Stomach smooth muscle (tissue), 2 donors: Measurements from ENCODE around the gene RANBP2.

Experiments
- H3K27ac ChIP-seq: one replicate; pipeline ENCODE4 v1.7.0; 2013; ENCODE audit warnings: mild to moderate bottlenecking, low read length, inconsistent platforms
- H3K27me3 ChIP-seq, 2 donors: one replicate each; pipeline ENCODE4 v1.7.0; 2013; ENCODE audit warnings: low read length in 2 of 2; ENCODE audit not compliant: insufficient read depth in 2 of 2, control insufficient read depth in 1 of 2
- H3K36me3 ChIP-seq, 2 donors: one replicate each; pipeline ENCODE4 v1.7.0; 2013; ENCODE audit warnings: low read length in 2 of 2; ENCODE audit not compliant: control insufficient read depth in 2 of 2, insufficient read depth in 2 of 2
- H3K4me1 ChIP-seq: one replicate; pipeline ENCODE4 v1.7.0; 2013; ENCODE audit warnings: low read length; ENCODE audit not compliant: control insufficient read depth, insufficient read depth
- H3K4me3 ChIP-seq, 2 donors: one replicate each; pipeline ENCODE4 v1.7.0; 2013; ENCODE audit warnings: low read length in 2 of 2
- H3K9ac ChIP-seq, 2 donors: one replicate each; pipeline ENCODE4 v1.7.0; 2013; ENCODE audit warnings: low read length in 2 of 2, mild to moderate bottlenecking in 1 of 2
- H3K9me3 ChIP-seq, 2 donors: one replicate each; pipeline ENCODE4 v1.7.0; 2013; ENCODE audit warnings: low read length in 2 of 2; ENCODE audit not compliant: control insufficient read depth in 2 of 2
- donor health status: healthy.
- donor health status: Pancreatic carcinoma.

The RANBP2 gene

DNA sequence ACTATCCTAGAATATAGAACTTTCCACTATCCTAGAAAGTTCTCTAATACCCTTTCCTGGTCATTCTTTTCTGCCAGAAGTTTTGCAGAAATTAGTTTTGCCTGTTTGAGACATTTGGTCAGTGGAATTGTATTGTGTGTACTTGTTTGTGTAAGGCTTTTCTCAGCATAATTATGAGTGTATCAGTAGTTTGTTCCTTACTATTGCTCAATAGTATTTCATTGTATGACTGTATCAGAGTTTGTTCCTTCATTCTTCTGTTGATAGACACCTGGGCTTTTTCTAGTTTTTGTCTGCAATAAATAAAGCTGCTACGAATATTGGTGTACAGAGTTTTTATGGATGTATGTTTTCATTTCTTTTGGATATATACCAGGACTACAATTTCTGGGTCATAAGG, 94.5 kb downstream of the RANBP2 start:
- no peaks in the 10 kb centered on the region for H3K4me1 ChIP-seq
- H3K27me3 ChIP-seq = no peaks in the 10 kb centered on the region
- H3K9me3 ChIP-seq = no peaks in the 10 kb centered on the region
- H3K27ac ChIP-seq = no peak overlapping the region
- peaks cover 2 to 3% of the 10 kb centered on the region in 2 donors for H3K36me3 ChIP-seq
- H3K9ac ChIP-seq = no peak overlapping the region
- no peak overlapping the region for H3K4me3 ChIP-seq

- Histone ChIP-seq H3K36me3 (peaks cover 0 to 2% of the 10 kb centered on the region in 2 donors), H3K9me3 (peaks cover 0 to 7% of the 10 kb centered on the region in 2 donors), H3K27me3 (no peaks in the 10 kb centered on the region), H3K4me1 (no peaks in the 10 kb centered on the region), H3K27ac (no peak overlapping the region), H3K9ac (no peak overlapping the region), H3K4me3 (no peak overlapping the region)
Observed at GRCh38 chr2:108820482-108820881, 101.2 kb downstream of the RANBP2 start.

GRCh38 chr2:108823286-108823685, 104.0 kb downstream of the RANBP2 start:
- H3K9me3 ChIP-seq = peaks cover 0 to 7% of the 10 kb centered on the region in 2 donors
- H3K4me1 ChIP-seq = no peaks in the 10 kb centered on the region
- no peaks in the 10 kb centered on the region for H3K36me3 ChIP-seq
- H3K4me3 ChIP-seq = no peak overlapping the region
- H3K27ac ChIP-seq = no peak overlapping the region
- no peak overlapping the region for H3K9ac ChIP-seq
- no peaks in the 10 kb centered on the region for H3K27me3 ChIP-seq

DNA sequence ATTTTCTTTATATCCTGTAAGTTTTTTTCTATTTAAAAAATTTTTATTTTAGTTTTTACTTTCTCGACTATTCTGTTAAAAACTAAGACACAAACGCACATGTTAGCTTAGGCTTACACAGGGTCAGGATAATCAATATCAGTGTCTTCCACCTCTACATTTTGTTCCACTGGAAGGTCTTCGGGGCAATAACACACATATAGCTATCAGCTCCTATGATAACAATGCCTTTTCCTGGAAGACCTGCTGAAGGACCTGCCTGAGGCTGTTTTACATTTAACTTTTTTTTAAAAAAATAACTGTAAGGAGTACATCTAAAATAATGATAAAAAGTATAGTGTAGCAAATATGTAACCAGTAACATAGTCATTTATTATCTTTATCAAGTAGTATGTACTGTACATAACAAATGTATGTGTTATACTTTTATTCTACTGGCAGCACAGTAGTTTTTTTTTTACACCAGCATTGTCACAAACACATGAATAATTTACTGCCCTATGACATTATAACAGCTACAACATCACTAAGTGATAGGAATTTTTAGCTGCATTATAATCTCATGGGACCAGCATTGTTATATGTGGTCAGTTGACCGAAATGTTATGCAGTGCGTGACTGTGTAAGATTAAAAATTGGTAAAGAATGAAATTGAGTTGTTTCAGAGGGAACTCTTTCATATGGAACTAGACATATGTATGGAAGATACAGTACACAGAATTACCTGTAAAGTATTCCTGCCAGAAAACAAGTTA, 105.2 kb downstream of the RANBP2 start:
- Histone ChIP-seq H3K27ac (no peak overlapping the region), H3K9ac (no peak overlapping the region), H3K27me3 (no peaks in the 10 kb centered on the region), H3K9me3 (peaks cover 0 to 7% of the 10 kb centered on the region in 2 donors), H3K36me3 (no peaks in the 10 kb centered on the region), H3K4me1 (no peaks in the 10 kb centered on the region), H3K4me3 (no peak overlapping the region)

- Histone ChIP-seq H3K4me1 (no peaks in the 10 kb centered on the region), H3K36me3 (no peaks in the 10 kb centered on the region), H3K4me3 (no peak overlapping the region), H3K9me3 (peaks cover 0 to 3% of the 10 kb centered on the region in 2 donors), H3K27me3 (no peaks in the 10 kb centered on the region), H3K9ac (no peak overlapping the region), H3K27ac (no peak overlapping the region)
Observed at GRCh38 chr2:108825254-108825653, 106.0 kb downstream of the RANBP2 start.

DNA sequence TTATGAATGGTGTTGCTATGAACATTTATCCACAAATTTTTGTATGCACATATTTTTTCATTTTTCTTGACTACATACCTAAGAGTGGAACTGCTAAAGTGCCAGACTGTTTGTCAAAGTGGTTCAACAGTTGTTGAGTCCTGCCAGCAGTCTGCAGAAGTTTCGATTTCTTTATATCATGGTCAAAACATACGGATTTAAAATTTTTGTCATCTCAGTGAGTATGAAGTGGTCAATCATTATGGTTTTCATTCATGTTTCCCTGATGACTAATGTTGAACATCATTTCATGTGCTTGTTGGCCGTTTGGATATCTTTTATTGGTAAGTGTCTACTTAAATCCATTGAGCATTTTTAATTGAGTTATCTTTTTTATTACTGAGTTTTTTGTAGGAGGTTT, 106.5 kb downstream of the RANBP2 start:
- Histone ChIP-seq H3K4me3 (no peak overlapping the region), H3K9me3 (no peaks in the 10 kb centered on the region), H3K36me3 (no peaks in the 10 kb centered on the region), H3K27me3 (no peaks in the 10 kb centered on the region), H3K27ac (no peak overlapping the region), H3K9ac (no peak overlapping the region), H3K4me1 (no peaks in the 10 kb centered on the region)

DNA sequence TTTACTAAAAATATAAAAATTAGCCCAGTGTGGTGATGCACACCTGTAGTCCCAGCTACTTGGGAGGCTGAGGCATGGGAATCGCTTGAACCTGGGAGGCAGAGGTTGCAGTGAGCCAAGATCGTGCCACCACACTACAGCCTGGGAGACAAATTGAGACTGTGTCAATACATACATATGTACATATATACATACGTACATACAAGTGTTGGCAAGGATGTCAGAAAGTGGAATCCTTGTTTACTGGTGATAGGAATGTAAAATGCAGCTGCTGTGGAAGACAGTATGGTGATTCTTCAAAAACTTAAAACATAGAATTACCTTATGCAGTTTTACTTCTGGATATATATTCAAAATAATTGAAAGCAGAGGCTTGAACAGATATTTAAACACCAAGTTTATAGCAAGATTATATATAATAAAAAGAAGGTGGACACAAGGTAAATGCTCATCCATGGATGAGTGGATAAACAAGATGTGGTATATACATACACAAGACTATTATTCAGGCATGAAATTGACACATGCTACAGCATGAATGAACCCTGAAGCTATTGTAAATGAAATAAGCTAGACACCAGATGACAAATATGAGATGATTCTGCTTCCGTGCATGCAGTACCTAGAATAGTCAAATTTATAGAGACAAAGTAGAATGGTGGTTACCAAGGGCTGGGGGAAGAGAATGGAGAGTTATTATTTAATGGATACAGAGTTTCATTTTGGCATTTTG, 110.5 kb downstream of the RANBP2 start:
- Histone ChIP-seq H3K4me1 (no peaks in the 10 kb centered on the region), H3K27me3 (no peaks in the 10 kb centered on the region), H3K36me3 (no peaks in the 10 kb centered on the region), H3K9ac (no peak overlapping the region), H3K4me3 (no peak overlapping the region), H3K9me3 (no peaks in the 10 kb centered on the region), H3K27ac (no peak overlapping the region)

GRCh38 chr2:108833219-108833618, 113.9 kb downstream of the RANBP2 start:
- no peak overlapping the region for H3K4me3 ChIP-seq
- H3K4me1 ChIP-seq = no peaks in the 10 kb centered on the region
- H3K36me3 ChIP-seq = no peaks in the 10 kb centered on the region
- no peaks in the 10 kb centered on the region for H3K9me3 ChIP-seq
- H3K27ac ChIP-seq = no peak overlapping the region
- H3K9ac ChIP-seq = no peak overlapping the region
- no peaks in the 10 kb centered on the region for H3K27me3 ChIP-seq

DNA sequence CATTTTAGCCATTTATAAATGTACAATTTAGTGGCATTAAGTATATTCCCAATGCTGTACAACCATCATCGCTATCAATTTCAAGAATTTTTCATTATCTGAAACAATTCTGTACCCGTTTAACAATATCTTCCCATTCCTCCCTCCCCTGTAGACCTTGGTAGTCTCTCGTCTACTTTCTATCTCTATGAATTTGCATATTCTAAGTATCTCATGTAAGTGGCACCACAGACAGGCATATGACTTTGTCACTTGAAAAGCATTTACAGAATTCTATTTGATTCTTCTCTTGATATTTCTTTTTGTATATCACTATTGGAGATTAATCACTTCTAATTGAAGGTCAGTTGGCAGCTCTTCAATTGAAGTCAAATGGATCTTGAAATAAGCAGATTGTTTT, 115.3 kb downstream of the RANBP2 start:
- H3K4me1 ChIP-seq = no peaks in the 10 kb centered on the region
- H3K4me3 ChIP-seq = no peak overlapping the region
- H3K9ac ChIP-seq = no peak overlapping the region
- H3K9me3 ChIP-seq = no peaks in the 10 kb centered on the region
- H3K36me3 ChIP-seq = no peaks in the 10 kb centered on the region
- no peaks in the 10 kb centered on the region for H3K27me3 ChIP-seq
- H3K27ac ChIP-seq = no peak overlapping the region

- Histone ChIP-seq H3K27ac (no peak overlapping the region), H3K36me3 (no peaks in the 10 kb centered on the region), H3K27me3 (no peaks in the 10 kb centered on the region), H3K4me3 (no peak overlapping the region), H3K9me3 (no peaks in the 10 kb centered on the region), H3K9ac (no peak overlapping the region), H3K4me1 (no peaks in the 10 kb centered on the region)
Observed at GRCh38 chr2:108835040-108835439, 115.8 kb downstream of the RANBP2 start.
